Measurements from ENCODE around the gene PEBP1.
"Not testable (repeated sequence)": the region's sequence is repeated elsewhere in the genome, so short reads cannot be mapped to it uniquely, and the experiment has no call there.

Gene PEBP1

GRCh38 chr12:118135788-118136558, at the start of gene PEBP1:
Gene PEBP1 (plus strand): TSS chr12:118136124. CDS start chr12:118136210, 86 bp downstream.
- DNase-seq = peak; percentile 95

- DNase-seq = no peak
Observed at GRCh38 chr12:118089782-118090181, 46.1 kb upstream of the PEBP1 start.

GRCh38 chr12:118094039-118094438, 41.9 kb upstream of the PEBP1 start:
- DNase-seq = no peak

- DNase-seq = no peak
Observed at GRCh38 chr12:118098401-118098800, 37.5 kb upstream of the PEBP1 start.

- DNase-seq = no peak
Observed at GRCh38 chr12:118098911-118099671, 36.8 kb upstream of the PEBP1 start.

- no peak for DNase-seq
Observed at GRCh38 chr12:118101051-118101450, 34.9 kb upstream of the PEBP1 start.

GRCh38 chr12:118102070-118102469, 33.9 kb upstream of the PEBP1 start:
- DNase-seq = no peak

- no peak for DNase-seq
Observed at GRCh38 chr12:118102609-118103008, 33.3 kb upstream of the PEBP1 start.

- peak; percentile 12 for DNase-seq
Observed at GRCh38 chr12:118103201-118103600, 32.7 kb upstream of the PEBP1 start.

- peak; percentile 26 for DNase-seq
Observed at GRCh38 chr12:118103601-118104382, 32.1 kb upstream of the PEBP1 start, which contains the start of gene VSIG10. Gene VSIG10 (minus strand): TSS chr12:118104011. CDS start chr12:118103671, 340 bp downstream.

GRCh38 chr12:118107011-118107410, 28.9 kb upstream of the PEBP1 start:
- DNase-seq = no peak

- DNase-seq = no peak
Observed at GRCh38 chr12:118107694-118108093, 28.2 kb upstream of the PEBP1 start.

GRCh38 chr12:118109088-118109487, 26.8 kb upstream of the PEBP1 start:
- no peak for DNase-seq

- no peak for DNase-seq
Observed at GRCh38 chr12:118119449-118119879, 16.5 kb upstream of the PEBP1 start.

GRCh38 chr12:118120579-118121363, 15.2 kb upstream of the PEBP1 start:
- peak; percentile 82 for DNase-seq

- no peak for DNase-seq
Observed at GRCh38 chr12:118122264-118122663, 13.7 kb upstream of the PEBP1 start.

GRCh38 chr12:118124333-118124874, 11.5 kb upstream of the PEBP1 start:
- no peak for DNase-seq

- DNase-seq = no peak
Observed at GRCh38 chr12:118125743-118126118, 10.2 kb upstream of the PEBP1 start.

GRCh38 chr12:118126119-118126757, 9.7 kb upstream of the PEBP1 start:
- no peak for DNase-seq

GRCh38 chr12:118127867-118128266, 8.1 kb upstream of the PEBP1 start:
- no peak for DNase-seq

GRCh38 chr12:118129436-118129835, 6.5 kb upstream of the PEBP1 start:
- DNase-seq = not testable (repeated sequence)

Measured in CD4-positive, alpha-beta T cell treated with Interleukin-17A for 4 hours (primary cell).